Bladder microvascular endothelial cell (primary cell): Measurements from ENCODE around the gene MARVELD1. TPM values are rescaled to one million over a fixed set of nuclear protein-coding genes. Genes with fewer than 3 reads are reported as not detected.

Experiments used
- total RNA-seq: library from RNA; depleted of rRNA; stranded (reverse); fragments of >200 nt; gene quantifications from 2 replicates; pipeline ENCODE4 v1.2.3, GENCODE V29; 2014

The MARVELD1 gene
- total RNA-seq: 6.6 and 16.4 TPM in 2 replicates

GRCh38 chr10:97713339-97713825, at the start of gene MARVELD1:
MARVELD1 (plus strand) TSS chr10:97713730; CDS start chr10:97713877, 147 bp downstream.

GRCh38 chr10:97686962-97687784, 26.4 kb upstream of the MARVELD1 start, which contains the start of gene AVPI1:
AVPI1 (minus strand) TSS chr10:97687241; CDS start chr10:97679905, 7,336 bp downstream.

GRCh38 chr10:97736902-97737769, 23.6 kb downstream of the MARVELD1 start, which contains the start of gene ZFYVE27:
ZFYVE27 (plus strand) TSS chr10:97737128; CDS start chr10:97738478, 1,350 bp downstream.

Other genes with a start within 250 kb of the MARVELD1 start
- gene MMS19, start 215.3 kb upstream of the MARVELD1 start, total RNA-seq: 59.3 and 78.1 TPM in 2 replicates
- gene UBTD1, start 214.8 kb upstream of the MARVELD1 start, total RNA-seq: 38.5 and 41.0 TPM in 2 replicates
- 0.44 and 0.49 TPM in 2 replicates for gene ANKRD2, start 141.0 kb upstream of the MARVELD1 start, total RNA-seq
- 0.16 and 0.25 TPM in 2 replicates for gene HOGA1, start 129.3 kb upstream of the MARVELD1 start, total RNA-seq
- 0.06 TPM in 1 of 2 replicates, not detected in the other for gene C10orf62, start 124.0 kb upstream of the MARVELD1 start, total RNA-seq
- 2.3 and 3.8 TPM in 2 replicates for gene MORN4, start 80.2 kb upstream of the MARVELD1 start, total RNA-seq
- 8.4 and 13.6 TPM in 2 replicates for gene PI4K2A, start 73.1 kb upstream of the MARVELD1 start, total RNA-seq
- 1.3 and 3.8 TPM in 2 replicates for gene AVPI1, start 26.5 kb upstream of the MARVELD1 start, total RNA-seq
- 10.8 and 24.2 TPM in 2 replicates for gene ZFYVE27, start 23.4 kb downstream of the MARVELD1 start, total RNA-seq
- gene SFRP5, start 58.3 kb downstream of the MARVELD1 start, total RNA-seq: not detected in 2 replicates
- gene GOLGA7B, start 136.1 kb downstream of the MARVELD1 start, total RNA-seq: not detected in 2 replicates